ENCODE measurements around the gene ARID3B. TPM values are rescaled to one million over a fixed set of nuclear protein-coding genes. Genes with fewer than 3 reads are reported as not detected.

The ARID3B gene
- total and polyA plus RNA-seq, 2 of the 13 experiments (the other 11 are each of a cell fraction or from before 2014, with no cell fraction given) = 5.3 to 12.8 TPM

- TF ChIP-seq ZNF775 (CRISPR knock-in tag; IDR thresholded peaks at IDR 0.05; ENCODE audit: borderline replicate concordance) (no peak), TAF1 (CRISPR knock-in tag; IDR thresholded peaks at IDR 0.05) (peak; percentile 64; the same call in 1 of the 2 replicates), AGO1 (IDR thresholded peaks at IDR 0.05; ENCODE audit: low read depth, low read length, poor library complexity, severe bottlenecking) (peak; percentile 55), POLR2AphosphoS2 (IDR thresholded peaks at IDR 0.05; ENCODE audit: low read depth, low read length) (no peak), ZNF597 (CRISPR knock-in tag; IDR thresholded peaks at IDR 0.05) (no peak), TSC22D2 (CRISPR knock-in tag; IDR thresholded peaks at IDR 0.05; ENCODE audit: borderline replicate concordance) (no peak; the same call in 1 of the 2 replicates), AFF4 (CRISPR knock-in tag; IDR thresholded peaks at IDR 0.05) (no peak; the same call in 1 of the 2 replicates), ZNF335 (CRISPR knock-in tag; IDR thresholded peaks at IDR 0.05) (0 out of 2 replicates have a peak, but pooled peaks have one; percentile 2), TCF7L2 (IDR thresholded peaks at IDR 0.05; ENCODE audit: low read depth, low read length) (no peak), SPEN (CRISPR knock-in tag; IDR thresholded peaks at IDR 0.05; ENCODE audit: low read depth) (peak; percentile 94), JUN (CRISPR knock-in tag; IDR thresholded peaks at IDR 0.05) (peak; percentile 70), SOX5 (CRISPR knock-in tag; IDR thresholded peaks at IDR 0.05; ENCODE audit: borderline replicate concordance) (peak; percentile 52; the same call in 1 of the 2 replicates), ZIK1 (CRISPR knock-in tag; IDR thresholded peaks at IDR 0.05; ENCODE audit: borderline replicate concordance, low read depth) (no peak; the same call in 1 of the 2 replicates), HIC2 (CRISPR knock-in tag; IDR thresholded peaks at IDR 0.05; ENCODE audit: low read depth) (no peak; the same call in 1 of the 2 replicates), BORCS8-MEF2B (CRISPR knock-in tag; IDR thresholded peaks at IDR 0.05) (peak; percentile 61), ZNF609 (CRISPR knock-in tag; IDR thresholded peaks at IDR 0.05; ENCODE audit: borderline replicate concordance) (peak; percentile 17; the same call in 1 of the 2 replicates)
These were observed 74.7 kb downstream of the ARID3B start, which contains the start of gene CLK3 (continued) for GRCh38 chr15:74615508-74616365.

Data from HepG2 (cell line).